Measurements from ENCODE around the gene PLA2R1. TPM values are rescaled to one million over a fixed set of nuclear protein-coding genes. Genes with fewer than 3 reads are reported as not detected.

Gene PLA2R1
- polyA plus RNA-seq, 2 of the 4 experiments (the other 2 are of a cell fraction), result 3.3 to 6.8 TPM

DNA sequence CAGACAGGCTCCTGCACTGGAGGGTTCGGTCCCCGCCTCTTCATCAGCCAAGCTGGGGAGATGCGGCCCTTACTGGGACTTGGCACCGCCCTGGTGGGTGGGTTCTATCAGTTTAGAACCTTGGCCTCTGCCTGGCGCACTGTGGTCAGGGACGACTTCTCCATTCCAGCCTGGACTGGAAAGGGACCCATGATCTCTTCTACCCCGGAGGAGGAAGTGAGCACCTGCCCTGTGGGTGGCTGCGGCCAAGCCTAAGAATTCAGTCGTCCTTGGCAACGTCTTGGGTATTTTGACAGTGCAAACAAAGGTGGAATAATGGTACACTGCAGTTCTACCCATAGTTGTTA, 157.5 kb downstream of the PLA2R1 start:
- H3K4me1 ChIP-seq, result peaks cover 5% of the 10 kb centered on the region; the same call in 2 of the 3 replicates
- H3K4me3 ChIP-seq, result peak overlapping the region; percentile 43
- DNase-seq (ENCODE audit: low read depth in 1 of 2, low spot score in 1 of 2) (peak in 1 of 2 experiments; percentile 24), ATAC-seq (peak; percentile 49 to 77), FAIRE-seq (no peak)
- TF ChIP-seq ZNF302 (CRISPR knock-in tag; IDR thresholded peaks at IDR 0.05), result no peak
- ChIA-PET CTCF (no interaction called here), POLR2A (no interaction called here)
- peak overlapping the region in 1 of 2 experiments; percentile 78; a peak in 3 of 6 replicates for H3K27ac ChIP-seq
- no peaks in the 10 kb centered on the region for H3K9me3 ChIP-seq
- WGBS (ENCODE audit: missing lambda C conversion rate), result 46% methylated on average over 10 of the region's 10 CpGs
- peak overlapping the region; percentile 91 for H3K4me2 ChIP-seq

DNA sequence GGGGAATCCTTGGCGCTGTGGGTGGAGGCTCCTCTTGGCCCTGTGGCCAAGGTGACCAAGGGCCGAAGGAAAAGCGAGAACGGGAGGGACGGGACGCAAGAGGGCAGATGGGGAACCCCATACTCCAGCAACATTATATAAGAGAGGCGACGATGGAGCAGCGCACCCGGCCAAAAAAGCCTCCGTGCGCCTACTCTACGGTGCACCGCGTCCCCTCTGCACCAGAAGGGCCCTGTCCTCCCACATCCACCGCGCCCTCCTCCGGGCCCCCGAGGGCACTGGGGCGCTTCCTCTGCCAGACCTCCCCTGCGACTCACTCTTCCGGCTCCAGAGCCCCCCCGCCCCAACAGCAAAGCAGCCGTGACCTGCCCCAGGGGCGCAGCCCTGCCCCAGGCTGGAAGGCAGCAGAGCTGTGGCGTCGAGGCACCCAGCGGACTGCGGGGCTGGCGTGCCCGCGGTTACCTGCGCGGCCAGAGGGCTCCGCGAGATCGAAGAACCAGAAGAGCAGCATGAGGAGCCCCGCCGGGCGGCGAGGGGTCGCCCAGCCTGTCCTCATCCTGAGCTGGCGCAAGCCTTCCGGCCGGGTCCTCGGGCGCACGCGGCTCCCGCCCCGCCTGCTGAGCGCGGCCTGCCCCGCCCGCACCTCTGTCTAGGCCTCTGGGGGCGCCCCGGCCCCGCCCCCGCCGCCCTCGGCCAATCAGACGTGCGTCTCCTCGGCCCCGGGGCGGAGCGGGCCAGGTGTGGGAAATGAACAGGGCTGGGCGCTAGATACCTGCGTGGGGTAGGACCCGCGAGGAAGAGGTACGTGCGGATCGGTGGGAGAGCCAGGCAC, 158.1 kb downstream of the PLA2R1 start, which contains the start of gene LY75:
LY75 (minus strand) TSS at position 630 of the 832 bp plus-strand sequence.
- Histone ChIP-seq H3K4me2 (peak within 1 kb of the TSS; percentile 91), H3K9me3 (no peaks in the 10 kb centered on the region), H3K27ac (peak within 1 kb of the TSS; percentile 19 to 78; a peak in 4 of 6 replicates), H3K4me3 (peak within 1 kb of the TSS; percentile 43), H3K4me1 (peaks cover 5% of the 10 kb centered on the region; the same call in 2 of the 3 replicates)
- CTCF ChIA-PET, result no interaction called here
- ATAC-seq (peak; percentile 77 to 94), FAIRE-seq (no peak), DNase-seq (ENCODE audit: low read depth in 1 of 2, low spot score in 1 of 2) (peak; percentile 35 to 36)
- POLR2A ChIA-PET, result no interaction called here
- TF ChIP-seq POLR2A (IDR thresholded peaks at IDR 0.05; ENCODE audit: low read length) (no peak), HDAC2 (IDR thresholded peaks at IDR 0.05) (no peak), RFX5 (IDR thresholded peaks at IDR 0.05) (no peak), RAD21 (conservative IDR thresholded peaks at IDR 0.05 in 1 of 2, IDR thresholded peaks at IDR 0.05 in 1 of 2) (no peak), ZFP36 (IDR thresholded peaks at IDR 0.05; ENCODE audit: borderline replicate concordance, partially characterized antibody) (no peak), EP300 (IDR thresholded peaks at IDR 0.05) (no peak)
- TF ChIP-seq, protein P1, sequence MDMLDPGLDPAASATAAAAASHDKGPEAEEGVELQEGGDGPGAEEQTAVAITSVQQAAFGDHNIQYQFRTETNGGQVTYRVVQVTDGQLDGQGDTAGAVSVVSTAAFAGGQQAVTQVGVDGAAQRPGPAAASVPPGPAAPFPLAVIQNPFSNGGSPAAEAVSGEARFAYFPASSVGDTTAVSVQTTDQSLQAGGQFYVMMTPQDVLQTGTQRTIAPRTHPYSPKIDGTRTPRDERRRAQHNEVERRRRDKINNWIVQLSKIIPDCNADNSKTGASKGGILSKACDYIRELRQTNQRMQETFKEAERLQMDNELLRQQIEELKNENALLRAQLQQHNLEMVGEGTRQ (IDR thresholded peaks at IDR 0.05), result no peak
- TF ChIP-seq, protein P2, sequence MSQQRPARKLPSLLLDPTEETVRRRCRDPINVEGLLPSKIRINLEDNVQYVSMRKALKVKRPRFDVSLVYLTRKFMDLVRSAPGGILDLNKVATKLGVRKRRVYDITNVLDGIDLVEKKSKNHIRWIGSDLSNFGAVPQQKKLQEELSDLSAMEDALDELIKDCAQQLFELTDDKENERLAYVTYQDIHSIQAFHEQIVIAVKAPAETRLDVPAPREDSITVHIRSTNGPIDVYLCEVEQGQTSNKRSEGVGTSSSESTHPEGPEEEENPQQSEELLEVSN (IDR thresholded peaks at IDR 0.05; ENCODE audit: borderline replicate concordance, low read depth), result peak; percentile 93
- TF ChIP-seq, protein P3, sequence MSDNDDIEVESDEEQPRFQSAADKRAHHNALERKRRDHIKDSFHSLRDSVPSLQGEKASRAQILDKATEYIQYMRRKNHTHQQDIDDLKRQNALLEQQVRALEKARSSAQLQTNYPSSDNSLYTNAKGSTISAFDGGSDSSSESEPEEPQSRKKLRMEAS (IDR thresholded peaks at IDR 0.05), result peak; percentile 85
- TF ChIP-seq, protein P4, sequence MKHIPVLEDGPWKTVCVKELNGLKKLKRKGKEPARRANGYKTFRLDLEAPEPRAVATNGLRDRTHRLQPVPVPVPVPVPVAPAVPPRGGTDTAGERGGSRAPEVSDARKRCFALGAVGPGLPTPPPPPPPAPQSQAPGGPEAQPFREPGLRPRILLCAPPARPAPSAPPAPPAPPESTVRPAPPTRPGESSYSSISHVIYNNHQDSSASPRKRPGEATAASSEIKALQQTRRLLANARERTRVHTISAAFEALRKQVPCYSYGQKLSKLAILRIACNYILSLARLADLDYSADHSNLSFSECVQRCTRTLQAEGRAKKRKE (CRISPR knock-in tag; IDR thresholded peaks at IDR 0.05; ENCODE audit: low read depth), result no peak
- 39% methylated on average over 40 of the region's 74 CpGs for WGBS (ENCODE audit: missing lambda C conversion rate)

DNA sequence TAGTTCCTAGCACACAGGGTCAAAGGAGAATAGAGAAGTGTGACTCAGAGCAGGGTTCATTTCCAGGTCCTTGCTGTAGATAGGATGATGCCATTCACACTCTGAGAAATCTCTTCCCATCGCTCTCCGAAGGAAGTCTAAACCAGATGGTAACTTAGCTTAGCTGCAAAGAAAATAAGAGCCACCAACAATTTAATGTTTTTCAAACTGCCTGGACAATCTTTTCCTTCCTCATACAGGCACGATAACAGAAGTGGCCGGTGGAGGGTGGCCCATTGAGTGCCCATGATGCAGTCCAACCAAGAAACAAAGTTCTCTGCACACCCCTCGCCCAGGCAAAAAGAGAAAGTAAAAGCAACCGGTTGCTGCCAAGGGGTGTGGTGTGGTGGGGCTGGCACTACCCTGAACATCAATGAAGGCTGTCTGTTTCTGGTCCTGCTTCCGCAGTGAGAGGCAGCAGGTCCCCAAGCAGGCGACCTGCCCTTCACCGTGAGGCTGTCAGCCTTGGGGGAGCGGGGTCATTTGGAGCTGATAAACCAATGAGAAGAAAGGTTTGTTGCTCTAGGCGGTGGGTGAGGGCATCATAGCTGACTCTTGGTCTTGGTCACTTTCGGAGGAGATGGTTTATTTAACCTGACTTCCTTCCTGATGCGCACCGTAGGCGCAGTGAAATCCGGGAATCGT, 158.8 kb downstream of the PLA2R1 start:
- DNase-seq (ENCODE audit: low read depth in 1 of 2, low spot score in 1 of 2) (no peak), ATAC-seq (no peak; a peak in 1 of 6 replicates), FAIRE-seq (no peak)
- peak overlapping the region; percentile 91 for H3K4me2 ChIP-seq
- no peaks in the 10 kb centered on the region for H3K9me3 ChIP-seq
- CTCF ChIA-PET, result no interaction called here
- POLR2A ChIA-PET, result no interaction called here
- WGBS (ENCODE audit: missing lambda C conversion rate), result 76% methylated on average over 17 of the region's 17 CpGs
- peaks cover 5% of the 10 kb centered on the region; the same call in 2 of the 3 replicates for H3K4me1 ChIP-seq
- H3K4me3 ChIP-seq, result peak overlapping the region; percentile 43; the same call in 1 of the 3 replicates
- H3K27ac ChIP-seq, result no peak overlapping the region
- TF ChIP-seq POLR2A (IDR thresholded peaks at IDR 0.05; ENCODE audit: low read length) (no peak), ZFP36 (IDR thresholded peaks at IDR 0.05; ENCODE audit: borderline replicate concordance, partially characterized antibody) (no peak), NFE2L2 (conservative IDR thresholded peaks at IDR 0.05; ENCODE audit: low read length) (no peak), JUN (IDR thresholded peaks at IDR 0.05) (no peak), ESRRA (IDR thresholded peaks at IDR 0.05; ENCODE audit: borderline replicate concordance, low read length) (no peak), HEYL (CRISPR knock-in tag; IDR thresholded peaks at IDR 0.05) (no peak), GATA3 (IDR thresholded peaks at IDR 0.05; ENCODE audit: borderline replicate concordance) (no peak), POLR2AphosphoS2 (conservative IDR thresholded peaks at IDR 0.05; ENCODE audit: low read length) (no peak)
- TF ChIP-seq, protein P5, sequence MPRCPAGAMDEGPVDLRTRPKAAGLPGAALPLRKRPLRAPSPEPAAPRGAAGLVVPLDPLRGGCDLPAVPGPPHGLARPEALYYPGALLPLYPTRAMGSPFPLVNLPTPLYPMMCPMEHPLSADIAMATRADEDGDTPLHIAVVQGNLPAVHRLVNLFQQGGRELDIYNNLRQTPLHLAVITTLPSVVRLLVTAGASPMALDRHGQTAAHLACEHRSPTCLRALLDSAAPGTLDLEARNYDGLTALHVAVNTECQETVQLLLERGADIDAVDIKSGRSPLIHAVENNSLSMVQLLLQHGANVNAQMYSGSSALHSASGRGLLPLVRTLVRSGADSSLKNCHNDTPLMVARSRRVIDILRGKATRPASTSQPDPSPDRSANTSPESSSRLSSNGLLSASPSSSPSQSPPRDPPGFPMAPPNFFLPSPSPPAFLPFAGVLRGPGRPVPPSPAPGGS (IDR thresholded peaks at IDR 0.05), result no peak
- TF ChIP-seq, protein P6, sequence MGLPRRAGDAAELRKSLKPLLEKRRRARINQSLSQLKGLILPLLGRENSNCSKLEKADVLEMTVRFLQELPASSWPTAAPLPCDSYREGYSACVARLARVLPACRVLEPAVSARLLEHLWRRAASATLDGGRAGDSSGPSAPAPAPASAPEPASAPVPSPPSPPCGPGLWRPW (IDR thresholded peaks at IDR 0.05), result no peak
- TF ChIP-seq, protein P7, sequence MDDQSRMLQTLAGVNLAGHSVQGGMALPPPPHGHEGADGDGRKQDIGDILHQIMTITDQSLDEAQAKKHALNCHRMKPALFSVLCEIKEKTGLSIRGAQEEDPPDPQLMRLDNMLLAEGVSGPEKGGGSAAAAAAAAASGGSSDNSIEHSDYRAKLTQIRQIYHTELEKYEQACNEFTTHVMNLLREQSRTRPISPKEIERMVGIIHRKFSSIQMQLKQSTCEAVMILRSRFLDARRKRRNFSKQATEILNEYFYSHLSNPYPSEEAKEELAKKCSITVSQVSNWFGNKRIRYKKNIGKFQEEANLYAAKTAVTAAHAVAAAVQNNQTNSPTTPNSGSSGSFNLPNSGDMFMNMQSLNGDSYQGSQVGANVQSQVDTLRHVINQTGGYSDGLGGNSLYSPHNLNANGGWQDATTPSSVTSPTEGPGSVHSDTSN (IDR thresholded peaks at IDR 0.05), result no peak
- TF ChIP-seq, protein P3 (IDR thresholded peaks at IDR 0.05), result no peak
- TF ChIP-seq, protein P2 (IDR thresholded peaks at IDR 0.05; ENCODE audit: borderline replicate concordance, low read depth), result no peak
- TF ChIP-seq, protein P8, sequence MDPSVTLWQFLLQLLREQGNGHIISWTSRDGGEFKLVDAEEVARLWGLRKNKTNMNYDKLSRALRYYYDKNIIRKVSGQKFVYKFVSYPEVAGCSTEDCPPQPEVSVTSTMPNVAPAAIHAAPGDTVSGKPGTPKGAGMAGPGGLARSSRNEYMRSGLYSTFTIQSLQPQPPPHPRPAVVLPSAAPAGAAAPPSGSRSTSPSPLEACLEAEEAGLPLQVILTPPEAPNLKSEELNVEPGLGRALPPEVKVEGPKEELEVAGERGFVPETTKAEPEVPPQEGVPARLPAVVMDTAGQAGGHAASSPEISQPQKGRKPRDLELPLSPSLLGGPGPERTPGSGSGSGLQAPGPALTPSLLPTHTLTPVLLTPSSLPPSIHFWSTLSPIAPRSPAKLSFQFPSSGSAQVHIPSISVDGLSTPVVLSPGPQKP (IDR thresholded peaks at IDR 0.05; ENCODE audit: low read depth, low read length), result no peak
- TF ChIP-seq, protein P4 (CRISPR knock-in tag; IDR thresholded peaks at IDR 0.05; ENCODE audit: low read depth), result no peak

Measured in A549 (cell line).